Cardiac muscle cell (in vitro differentiated cells and primary cell): ENCODE measurements around the gene STIM2. TPM values are rescaled to one million over a fixed set of nuclear protein-coding genes. Genes with fewer than 3 reads are reported as not detected.

Source experiments
- DNase-seq, 2 donors: peaks; one replicate each; pipeline versions ENCODE4 v3.0.0 to v3.0.0-alpha.2; 2010 to 2017; ENCODE audit warnings: low read depth in 1 of 2, low spot score in 1 of 2
- H3K27ac ChIP-seq: fragments of 200-600 bp; sonication (generic); 2 replicates; pipeline ENCODE4 v1.5.1; 2016
- H3K27me3 ChIP-seq: fragments of 200-600 bp; sonication (generic); 2 replicates; pipeline ENCODE4 v1.6.0; 2016; ENCODE audit warnings: control low read depth
- H3K36me3 ChIP-seq: fragments of 200-600 bp; sonication (generic); 2 replicates; pipeline ENCODE4 v1.5.1; 2016; ENCODE audit warnings: control low read depth
- H3K4me1 ChIP-seq: fragments of 200-600 bp; sonication (generic); 2 replicates; pipeline ENCODE4 v1.8.1; 2017; ENCODE audit warnings: low read depth, mild to moderate bottlenecking, mixed run types
- H3K4me3 ChIP-seq: fragments of 200-600 bp; sonication (generic); 2 replicates; pipeline ENCODE4 v1.5.1; 2016; ENCODE audit warnings: mild to moderate bottlenecking
- H3K9me3 ChIP-seq: fragments of 200-600 bp; sonication (generic); 2 replicates; pipeline ENCODE4 v1.5.1; 2017; ENCODE audit warnings: low read depth, mild to moderate bottlenecking, control low read depth
- polyA plus RNA-seq: library from polyadenylated mRNA; unstranded; fragments of >200 nt; fragmentation: Nextera tagmentation; extraction: Ambion mirVana; gene quantifications from 2 replicates; pipeline ENCODE4 v1.2.1, GENCODE V29; 2016
- total RNA-seq: library from RNA; depleted of rRNA; stranded (reverse); fragments of >200 nt; gene quantifications from 2 replicates; pipeline ENCODE4 v1.2.3, GENCODE V29; 2016
- TF ChIP-seq, protein P1 (sequence below): IDR thresholded peaks from 2 replicates; pipeline ENCODE4 v1.5.1; 2012; ENCODE audit warnings: low read depth, mild to moderate bottlenecking, low read length

The STIM2 gene
- total and polyA plus RNA-seq, 2 experiments from 2014 or later = 33.9 to 35.2 TPM

DNA sequence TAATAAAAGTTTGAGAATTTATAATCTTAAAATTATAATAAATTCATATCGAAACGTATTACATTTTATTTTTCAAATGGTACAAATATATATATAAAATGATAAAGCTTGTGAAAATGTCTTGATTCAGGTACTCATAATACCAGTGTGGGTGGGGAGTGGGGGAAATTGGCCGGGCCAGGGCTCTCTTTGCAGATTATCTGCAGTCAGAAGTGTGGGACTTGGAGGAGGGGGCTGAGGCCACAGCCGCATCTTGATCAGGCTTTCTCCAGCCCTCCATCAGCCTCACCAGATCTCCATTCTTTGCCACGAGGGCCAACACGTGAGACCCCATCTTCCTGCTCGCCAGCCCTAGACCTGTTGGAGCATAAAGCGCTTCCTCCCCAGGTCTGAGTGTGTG is 86.7 kb downstream of the STIM2 start:
- DNase-seq = no peak
- no peaks in the 10 kb centered on the region for H3K36me3 ChIP-seq
- H3K4me1 ChIP-seq = no peaks in the 10 kb centered on the region
- H3K9me3 ChIP-seq = no peaks in the 10 kb centered on the region
- TF ChIP-seq, protein P1, sequence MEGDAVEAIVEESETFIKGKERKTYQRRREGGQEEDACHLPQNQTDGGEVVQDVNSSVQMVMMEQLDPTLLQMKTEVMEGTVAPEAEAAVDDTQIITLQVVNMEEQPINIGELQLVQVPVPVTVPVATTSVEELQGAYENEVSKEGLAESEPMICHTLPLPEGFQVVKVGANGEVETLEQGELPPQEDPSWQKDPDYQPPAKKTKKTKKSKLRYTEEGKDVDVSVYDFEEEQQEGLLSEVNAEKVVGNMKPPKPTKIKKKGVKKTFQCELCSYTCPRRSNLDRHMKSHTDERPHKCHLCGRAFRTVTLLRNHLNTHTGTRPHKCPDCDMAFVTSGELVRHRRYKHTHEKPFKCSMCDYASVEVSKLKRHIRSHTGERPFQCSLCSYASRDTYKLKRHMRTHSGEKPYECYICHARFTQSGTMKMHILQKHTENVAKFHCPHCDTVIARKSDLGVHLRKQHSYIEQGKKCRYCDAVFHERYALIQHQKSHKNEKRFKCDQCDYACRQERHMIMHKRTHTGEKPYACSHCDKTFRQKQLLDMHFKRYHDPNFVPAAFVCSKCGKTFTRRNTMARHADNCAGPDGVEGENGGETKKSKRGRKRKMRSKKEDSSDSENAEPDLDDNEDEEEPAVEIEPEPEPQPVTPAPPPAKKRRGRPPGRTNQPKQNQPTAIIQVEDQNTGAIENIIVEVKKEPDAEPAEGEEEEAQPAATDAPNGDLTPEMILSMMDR = no peak
- no peak overlapping the region for H3K4me3 ChIP-seq
- H3K27me3 ChIP-seq = no peaks in the 10 kb centered on the region
- no peak overlapping the region for H3K27ac ChIP-seq

DNA sequence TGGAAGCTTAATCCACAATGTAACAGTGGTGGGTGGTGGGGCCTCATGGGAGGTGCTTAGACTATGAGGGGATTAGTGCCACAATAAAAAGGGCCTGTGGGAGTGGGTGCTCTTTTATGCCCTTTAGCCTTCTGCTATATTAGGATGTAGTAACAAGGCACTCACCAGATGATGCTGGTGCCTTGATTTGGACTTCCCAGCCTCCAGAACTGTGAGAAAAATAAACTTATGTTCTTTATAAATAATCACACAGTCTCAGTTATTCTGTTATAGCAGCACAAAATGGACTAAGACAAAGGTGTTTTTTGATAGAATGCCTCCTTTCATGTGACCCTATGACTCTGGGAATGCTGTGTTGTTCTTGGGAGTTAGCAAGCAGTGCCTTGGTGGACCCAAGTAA is 89.8 kb downstream of the STIM2 start:
- no peak for DNase-seq
- H3K9me3 ChIP-seq = no peaks in the 10 kb centered on the region
- no peak overlapping the region for H3K4me3 ChIP-seq
- no peaks in the 10 kb centered on the region for H3K36me3 ChIP-seq
- no peak overlapping the region for H3K27ac ChIP-seq
- peaks cover 5% of the 10 kb centered on the region for H3K4me1 ChIP-seq
- TF ChIP-seq, protein P1 = no peak
- H3K27me3 ChIP-seq = no peaks in the 10 kb centered on the region

DNA sequence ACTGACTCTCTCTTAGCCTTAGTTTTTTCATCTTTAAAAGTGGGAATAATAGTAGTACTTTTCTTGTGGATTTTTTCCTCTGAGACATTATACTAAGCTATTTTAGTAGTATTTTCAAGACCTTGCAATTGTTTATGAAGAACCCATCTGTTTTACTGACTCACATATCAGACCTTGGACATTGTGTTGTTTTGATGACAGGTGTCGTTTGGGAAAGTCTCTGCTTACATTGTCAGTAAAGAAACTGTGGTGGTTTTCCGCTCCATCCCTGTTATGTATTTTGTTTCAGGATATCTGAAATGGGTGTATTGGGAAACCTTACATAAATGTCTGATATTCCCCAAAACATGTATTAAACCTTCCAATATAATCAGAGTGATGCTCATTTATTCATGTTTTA is 92.2 kb downstream of the STIM2 start:
- no peak overlapping the region for H3K4me3 ChIP-seq
- TF ChIP-seq, protein P1 = no peak
- H3K9me3 ChIP-seq = no peaks in the 10 kb centered on the region
- DNase-seq = no peak
- peaks cover 5% of the 10 kb centered on the region for H3K4me1 ChIP-seq
- no peak overlapping the region for H3K27ac ChIP-seq
- no peaks in the 10 kb centered on the region for H3K27me3 ChIP-seq
- no peaks in the 10 kb centered on the region for H3K36me3 ChIP-seq

DNA sequence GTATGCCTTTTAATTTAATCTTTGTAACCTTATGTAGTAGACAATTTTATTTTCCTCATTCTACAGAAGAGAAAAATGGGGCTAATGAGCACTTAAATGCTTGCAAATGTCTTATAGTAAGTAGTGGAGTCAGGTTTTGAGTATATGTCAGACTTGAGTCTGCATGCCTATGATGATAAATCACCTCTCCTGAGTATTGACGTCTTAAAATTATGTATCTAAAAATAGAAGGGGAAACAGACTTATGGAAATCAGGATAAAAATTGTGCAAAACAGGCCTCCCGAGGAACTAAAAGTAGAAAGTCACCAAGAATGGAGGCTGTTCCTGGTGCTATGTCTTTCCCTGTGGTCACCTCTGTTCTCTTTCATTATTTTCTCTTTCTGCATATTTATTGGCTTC is 92.7 kb downstream of the STIM2 start:
- H3K27ac ChIP-seq = no peak overlapping the region
- no peaks in the 10 kb centered on the region for H3K36me3 ChIP-seq
- H3K9me3 ChIP-seq = no peaks in the 10 kb centered on the region
- H3K4me3 ChIP-seq = no peak overlapping the region
- TF ChIP-seq, protein P1 = no peak
- no peak for DNase-seq
- peaks cover 5% of the 10 kb centered on the region for H3K4me1 ChIP-seq
- no peaks in the 10 kb centered on the region for H3K27me3 ChIP-seq

GRCh38 chr4:26953770-26954423 is 93.3 kb downstream of the STIM2 start:
- Histone ChIP-seq H3K9me3 (no peaks in the 10 kb centered on the region), H3K36me3 (no peaks in the 10 kb centered on the region), H3K4me3 (no peak overlapping the region), H3K4me1 (peaks cover 5% of the 10 kb centered on the region), H3K27ac (no peak overlapping the region), H3K27me3 (no peaks in the 10 kb centered on the region)
- no peak for DNase-seq
- TF ChIP-seq, protein P1 = no peak
